CD8-positive, alpha-beta memory T cell (primary cell): Measurements from ENCODE around the gene ALDH1A3. TPM values are rescaled to one million over a fixed set of nuclear protein-coding genes. Genes with fewer than 3 reads are reported as not detected.

Experiments used
- CTCF ChIA-PET: fragments of 350-600 bp; sonication (Branson Sonifier 250); formaldehyde crosslinking; loops from one replicate; lab custom pipeline; 2021; ENCODE audit warnings: antibody characterized with exemption; lab: Charles Lee
- POLR2A ChIA-PET: fragments of 350-600 bp; sonication (Branson Sonifier 250); formaldehyde crosslinking; loops from one replicate; lab custom pipeline; 2021; ENCODE audit warnings: antibody characterized with exemption; lab: Charles Lee
- DNase-seq, 5 donors: peaks; one replicate each; pipeline versions ENCODE4 v3.0.0 to v3.0.0-alpha.2; 2020 to 2022; ENCODE audit warnings: mixed read lengths in 1 of 5
- H3K27ac ChIP-seq: one replicate; pipeline ENCODE4 v1.7.0; 2013; ENCODE audit warnings: low read depth, mild to moderate bottlenecking, low read length, moderate library complexity
- H3K27me3 ChIP-seq: 2 replicates; pipeline ENCODE4 v1.7.0; 2013; ENCODE audit warnings: low read length, mild to moderate bottlenecking; ENCODE audit not compliant: insufficient read depth, poor library complexity, severe bottlenecking
- H3K36me3 ChIP-seq: 2 replicates; pipeline ENCODE4 v1.7.0; 2013; ENCODE audit warnings: mild to moderate bottlenecking, low read length, moderate library complexity; ENCODE audit not compliant: insufficient read depth
- H3K4me1 ChIP-seq: 2 replicates; pipeline ENCODE4 v1.7.0; 2013; ENCODE audit warnings: mild to moderate bottlenecking, low read length, moderate library complexity; ENCODE audit not compliant: insufficient read depth
- H3K4me3 ChIP-seq: 2 replicates; pipeline ENCODE4 v1.7.0; 2013; ENCODE audit warnings: mild to moderate bottlenecking, low read length
- H3K9me3 ChIP-seq: 2 replicates; pipeline ENCODE4 v1.7.0; 2013; ENCODE audit warnings: mild to moderate bottlenecking, low read length
- H3K27ac Mint-ChIP-seq, 8 donors: one replicate each; pipeline ENCODE4 v1.8.0; 2020 to 2021; ENCODE audit warnings: mixed read lengths in 8 of 8, mild to moderate bottlenecking in 6 of 8, inconsistent platforms in 3 of 8, moderate library complexity in 3 of 8
- H3K27me3 Mint-ChIP-seq, 2 donors: one replicate each; pipeline ENCODE4 v1.8.0; 2020 to 2021; ENCODE audit warnings: mixed read lengths in 2 of 2, mild to moderate bottlenecking in 1 of 2, moderate library complexity in 1 of 2
- H3K36me3 Mint-ChIP-seq, 3 donors: one replicate each; pipeline ENCODE4 v1.8.0; 2020 to 2021; ENCODE audit warnings: mixed read lengths in 3 of 3, inconsistent platforms in 1 of 3, mild to moderate bottlenecking in 1 of 3
- H3K4me1 Mint-ChIP-seq, 3 donors: one replicate each; pipeline ENCODE4 v1.8.0; 2020 to 2021; ENCODE audit warnings: mixed read lengths in 3 of 3, inconsistent platforms in 1 of 3, mild to moderate bottlenecking in 1 of 3
- H3K4me3 Mint-ChIP-seq, 7 donors: one replicate each; pipeline ENCODE4 v1.8.0; 2020 to 2021; ENCODE audit warnings: mixed read lengths in 7 of 7, mild to moderate bottlenecking in 6 of 7, moderate library complexity in 4 of 7, inconsistent platforms in 2 of 7
- H3K9me3 Mint-ChIP-seq, 5 donors: one replicate each; pipeline ENCODE4 v1.8.0; 2020 to 2022; ENCODE audit warnings: mixed read lengths in 5 of 5, mild to moderate bottlenecking in 3 of 5, moderate library complexity in 2 of 5, inconsistent platforms in 1 of 5
- polyA plus RNA-seq: library from polyadenylated mRNA; unstranded; fragments of 300-500 nt; fragmentation: Illumina TruSeq; gene quantifications from one replicate; pipeline ENCODE4 v1.2.3, GENCODE V29; 2021
- total RNA-seq, 2 experiments: library from RNA; stranded (reverse); gene quantifications; one replicate each; pipeline ENCODE4 v1.2.3, GENCODE V29; 2021

Gene ALDH1A3
- total and polyA plus RNA-seq, 3 experiments from 2014 or later, result not detected

DNA sequence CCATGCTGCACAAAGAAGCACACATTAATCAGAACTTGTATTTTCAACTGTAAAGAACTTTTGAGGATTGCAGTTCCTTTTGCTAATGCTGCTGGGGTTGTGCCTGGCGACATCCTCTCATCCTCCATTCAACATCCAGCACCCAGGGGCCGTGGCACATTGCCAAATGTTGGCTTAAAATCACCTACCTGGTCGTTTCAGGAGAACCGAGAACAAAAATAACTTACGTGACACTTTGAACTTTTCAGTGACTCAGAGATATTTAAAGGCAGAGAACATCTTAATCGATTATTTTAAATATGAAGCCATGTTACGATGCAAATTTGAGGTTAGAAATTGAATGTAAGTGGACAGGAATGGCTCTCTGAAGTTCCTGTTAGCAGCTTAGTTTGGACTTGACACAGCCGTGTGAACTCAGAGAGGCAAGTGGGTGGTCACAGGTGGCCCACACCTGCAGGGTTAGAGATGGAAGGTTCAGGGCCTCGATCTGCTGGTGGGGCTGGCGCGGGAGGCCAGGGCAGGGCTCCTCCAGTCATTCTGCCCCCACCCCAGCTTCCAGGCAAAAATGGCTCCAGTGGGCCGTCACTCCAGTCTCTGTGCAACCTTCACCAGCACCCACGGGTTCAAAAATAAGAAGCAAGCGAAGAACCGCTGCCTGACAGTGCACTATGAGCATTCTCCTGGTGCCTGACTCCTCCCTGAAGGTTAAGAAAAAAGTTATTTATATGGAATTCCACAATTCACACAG lies 51.7 kb downstream of the ALDH1A3 start:
- Mint-ChIP-seq H3K4me3 (no peak overlapping the region), H3K9me3 (no peaks in the 10 kb centered on the region), H3K27ac (no peak overlapping the region), H3K36me3 (no peaks in the 10 kb centered on the region), H3K4me1 (no peaks in the 10 kb centered on the region), H3K27me3 (peaks cover 5 to 33% of the 10 kb centered on the region in 2 donors)
- H3K4me3 ChIP-seq, result no peak overlapping the region
- CTCF ChIA-PET, result no interaction called here
- no peaks in the 10 kb centered on the region for H3K27me3 ChIP-seq
- H3K36me3 ChIP-seq, result no peaks in the 10 kb centered on the region
- POLR2A ChIA-PET, result no interaction called here
- no peaks in the 10 kb centered on the region for H3K4me1 ChIP-seq
- no peak overlapping the region for H3K27ac ChIP-seq
- H3K9me3 ChIP-seq, result no peaks in the 10 kb centered on the region
- no peak for DNase-seq

- Histone ChIP-seq H3K9me3 (no peaks in the 10 kb centered on the region), H3K36me3 (no peaks in the 10 kb centered on the region), H3K4me3 (no peak overlapping the region), H3K27me3 (no peaks in the 10 kb centered on the region), H3K4me1 (no peaks in the 10 kb centered on the region), H3K27ac (no peak overlapping the region)
- no peak for DNase-seq
- peaks cover 5 to 33% of the 10 kb centered on the region in 2 donors for H3K27me3 Mint-ChIP-seq
- no peak overlapping the region for H3K4me3 Mint-ChIP-seq
- ChIA-PET POLR2A (no interaction called here), CTCF (no interaction called here)
- H3K36me3 Mint-ChIP-seq, result no peaks in the 10 kb centered on the region
- H3K27ac Mint-ChIP-seq, result no peak overlapping the region
- H3K9me3 Mint-ChIP-seq, result no peaks in the 10 kb centered on the region
- no peaks in the 10 kb centered on the region for H3K4me1 Mint-ChIP-seq
Measured at GRCh38 chr15:100932676-100933348, 53.2 kb downstream of the ALDH1A3 start.

- DNase-seq, result no peak
- H3K4me3 ChIP-seq, result no peak overlapping the region
- POLR2A ChIA-PET, result no interaction called here
- H3K9me3 Mint-ChIP-seq, result no peaks in the 10 kb centered on the region
- no peaks in the 10 kb centered on the region for H3K4me1 Mint-ChIP-seq
- peaks cover 5 to 33% of the 10 kb centered on the region in 2 donors for H3K27me3 Mint-ChIP-seq
- no peaks in the 10 kb centered on the region for H3K9me3 ChIP-seq
- CTCF ChIA-PET, result no interaction called here
- no peaks in the 10 kb centered on the region for H3K4me1 ChIP-seq
- no peaks in the 10 kb centered on the region for H3K27me3 ChIP-seq
- H3K36me3 Mint-ChIP-seq, result no peaks in the 10 kb centered on the region
- H3K4me3 Mint-ChIP-seq, result no peak overlapping the region
- H3K27ac Mint-ChIP-seq, result no peak overlapping the region
- no peaks in the 10 kb centered on the region for H3K36me3 ChIP-seq
- H3K27ac ChIP-seq, result no peak overlapping the region
Measured at GRCh38 chr15:100934166-100934565, 54.5 kb downstream of the ALDH1A3 start.

DNA sequence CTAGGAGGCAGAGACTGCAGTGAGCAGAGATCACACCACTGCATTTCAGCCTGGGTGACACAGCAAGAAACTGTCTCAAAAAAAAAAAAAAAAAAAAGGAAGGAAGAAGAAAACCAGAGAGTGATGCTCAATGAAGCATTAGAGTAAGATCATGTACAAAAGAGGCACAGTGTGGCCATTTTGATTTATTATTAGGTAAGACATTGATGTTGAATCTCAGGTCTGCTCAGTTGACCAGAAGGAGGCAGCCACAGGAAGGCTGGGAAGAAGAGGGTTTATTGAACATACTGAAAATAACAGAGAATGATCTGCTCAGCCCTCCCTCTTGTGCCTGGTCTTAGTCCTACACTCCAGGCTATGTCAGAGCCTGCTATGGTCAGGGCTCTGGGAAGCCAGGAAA lies 55.1 kb downstream of the ALDH1A3 start:
- no peak overlapping the region for H3K4me3 Mint-ChIP-seq
- Histone ChIP-seq H3K27me3 (no peaks in the 10 kb centered on the region), H3K4me1 (no peaks in the 10 kb centered on the region), H3K9me3 (no peaks in the 10 kb centered on the region), H3K4me3 (no peak overlapping the region), H3K36me3 (no peaks in the 10 kb centered on the region), H3K27ac (no peak overlapping the region)
- POLR2A ChIA-PET, result no interaction called here
- H3K36me3 Mint-ChIP-seq, result no peaks in the 10 kb centered on the region
- H3K27ac Mint-ChIP-seq, result no peak overlapping the region
- peaks cover 4 to 27% of the 10 kb centered on the region in 2 donors for H3K27me3 Mint-ChIP-seq
- DNase-seq, result no peak
- H3K4me1 Mint-ChIP-seq, result no peaks in the 10 kb centered on the region
- no peaks in the 10 kb centered on the region for H3K9me3 Mint-ChIP-seq
- CTCF ChIA-PET, result no interaction called here

- H3K36me3 ChIP-seq, result no peaks in the 10 kb centered on the region
- CTCF ChIA-PET, result no interaction called here
- POLR2A ChIA-PET, result no interaction called here
Measured at GRCh38 chr15:100937171-100937570, 57.5 kb downstream of the ALDH1A3 start.

GRCh38 chr15:100939791-100940190 lies 60.2 kb downstream of the ALDH1A3 start:
- no peak overlapping the region for H3K4me3 ChIP-seq
- no peaks in the 10 kb centered on the region for H3K4me1 ChIP-seq
- ChIA-PET CTCF (no interaction called here), POLR2A (no interaction called here)
- H3K9me3 Mint-ChIP-seq, result no peaks in the 10 kb centered on the region
- H3K9me3 ChIP-seq, result no peaks in the 10 kb centered on the region
- no peak overlapping the region for H3K4me3 Mint-ChIP-seq
- no peaks in the 10 kb centered on the region for H3K36me3 ChIP-seq
- no peaks in the 10 kb centered on the region for H3K36me3 Mint-ChIP-seq
- no peak overlapping the region for H3K27ac Mint-ChIP-seq
- peaks cover 2 to 4% of the 10 kb centered on the region in 2 donors for H3K27me3 Mint-ChIP-seq
- no peaks in the 10 kb centered on the region for H3K4me1 Mint-ChIP-seq
- H3K27me3 ChIP-seq, result no peaks in the 10 kb centered on the region
- no peak overlapping the region for H3K27ac ChIP-seq
- DNase-seq, result no peak

More at GRCh38 chr15:100937171-100937570, 57.5 kb downstream of the ALDH1A3 start:
- H3K9me3 ChIP-seq, result no peaks in the 10 kb centered on the region
- no peaks in the 10 kb centered on the region for H3K4me1 ChIP-seq
- Mint-ChIP-seq H3K4me1 (no peaks in the 10 kb centered on the region), H3K4me3 (no peak overlapping the region), H3K27ac (no peak overlapping the region), H3K9me3 (no peaks in the 10 kb centered on the region), H3K27me3 (peaks cover 4 to 11% of the 10 kb centered on the region in 2 donors), H3K36me3 (no peaks in the 10 kb centered on the region)
- no peak overlapping the region for H3K4me3 ChIP-seq
- DNase-seq, result no peak
- H3K27me3 ChIP-seq, result no peaks in the 10 kb centered on the region
- H3K27ac ChIP-seq, result no peak overlapping the region

DNA sequence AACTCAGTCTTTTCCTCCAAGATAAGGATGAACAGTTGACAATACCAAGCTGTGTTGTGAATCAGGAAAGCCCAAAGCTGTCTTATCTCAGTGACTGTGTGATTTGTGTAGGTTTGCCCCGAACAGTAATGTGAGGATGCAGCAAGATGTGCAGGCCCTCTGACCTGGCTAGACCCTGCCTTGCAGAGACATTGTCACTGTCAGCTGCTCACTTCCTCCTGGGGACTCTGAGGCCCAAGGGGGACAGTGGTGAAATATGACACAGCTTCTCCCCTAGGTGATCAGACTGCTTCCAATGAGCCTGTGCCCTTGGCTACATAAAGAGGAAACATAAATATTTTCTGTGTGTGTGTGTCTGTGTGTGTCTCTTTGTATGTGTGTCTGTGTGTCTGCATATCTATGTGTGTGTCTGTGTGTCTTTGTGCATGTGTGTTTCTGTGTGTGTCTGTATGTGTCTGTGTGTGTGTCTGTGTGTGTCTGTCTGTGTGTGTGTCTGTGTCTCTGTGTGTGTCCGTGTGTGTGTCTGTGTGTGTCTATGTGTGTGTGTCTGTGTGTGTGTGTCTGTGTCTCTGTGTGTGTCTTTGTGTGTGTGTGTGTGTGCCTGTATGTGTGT lies 61.2 kb downstream of the ALDH1A3 start:
- Histone ChIP-seq H3K27me3 (no peaks in the 10 kb centered on the region), H3K4me3 (no peak overlapping the region), H3K27ac (no peak overlapping the region), H3K36me3 (no peaks in the 10 kb centered on the region), H3K4me1 (no peaks in the 10 kb centered on the region), H3K9me3 (no peaks in the 10 kb centered on the region)
- Mint-ChIP-seq H3K36me3 (no peaks in the 10 kb centered on the region), H3K27ac (no peak overlapping the region), H3K4me3 (no peak overlapping the region), H3K27me3 (peaks cover 2 to 9% of the 10 kb centered on the region in 2 donors), H3K9me3 (no peaks in the 10 kb centered on the region), H3K4me1 (no peaks in the 10 kb centered on the region)
- DNase-seq, result no peak
- ChIA-PET CTCF (no interaction called here), POLR2A (no interaction called here)

DNA sequence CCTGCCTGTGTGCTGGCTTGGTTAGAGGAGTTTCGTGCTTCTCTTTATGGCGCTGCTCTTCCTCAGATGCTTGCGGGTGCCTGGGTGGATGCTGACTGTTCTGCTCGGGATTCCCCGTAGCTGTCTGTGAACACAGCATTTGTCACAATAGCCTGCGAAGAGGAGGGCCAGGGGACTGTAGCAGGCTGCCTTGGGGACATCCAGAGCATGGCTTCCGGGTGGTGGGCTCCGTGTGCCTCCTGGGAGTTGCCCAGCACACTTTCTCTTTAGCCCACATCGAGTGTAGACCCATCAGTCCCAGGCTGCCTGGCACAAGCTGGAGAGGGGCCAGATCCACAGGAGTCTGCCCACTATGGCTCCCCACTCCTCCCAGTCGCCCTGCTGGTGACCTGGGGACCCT lies 61.9 kb downstream of the ALDH1A3 start:
- POLR2A ChIA-PET, result no interaction called here
- peaks cover 7 to 13% of the 10 kb centered on the region in 2 donors for H3K27me3 Mint-ChIP-seq
- H3K27ac Mint-ChIP-seq, result no peak overlapping the region
- Histone ChIP-seq H3K27ac (no peak overlapping the region), H3K36me3 (no peaks in the 10 kb centered on the region), H3K9me3 (no peaks in the 10 kb centered on the region), H3K4me3 (no peak overlapping the region), H3K27me3 (no peaks in the 10 kb centered on the region), H3K4me1 (no peaks in the 10 kb centered on the region)
- no peak for DNase-seq
- H3K36me3 Mint-ChIP-seq, result no peaks in the 10 kb centered on the region
- no peak overlapping the region for H3K4me3 Mint-ChIP-seq
- H3K4me1 Mint-ChIP-seq, result no peaks in the 10 kb centered on the region
- no peaks in the 10 kb centered on the region for H3K9me3 Mint-ChIP-seq
- CTCF ChIA-PET, result no interaction called here
